ENCODE results near the gene TRIM37.

TRIM37 gene

GRCh38 chr17:59046192-59046591, 60.5 kb downstream of the TRIM37 start:
- DNase-seq (ENCODE audit: low read depth in 2 of 2, low spot score in 1 of 2) = no peak

GRCh38 chr17:59038734-59039133, 67.9 kb downstream of the TRIM37 start:
- no peak for DNase-seq (ENCODE audit: low read depth in 2 of 2, low spot score in 1 of 2)

GRCh38 chr17:59037960-59038359, 68.7 kb downstream of the TRIM37 start:
- no peak for DNase-seq (ENCODE audit: low read depth in 2 of 2, low spot score in 1 of 2)

- no peak for DNase-seq (ENCODE audit: low read depth in 2 of 2, low spot score in 1 of 2)
These were observed 75.9 kb downstream of the TRIM37 start for GRCh38 chr17:59030811-59031210.

GRCh38 chr17:59028328-59028727, 78.4 kb downstream of the TRIM37 start:
- DNase-seq (ENCODE audit: low read depth in 2 of 2, low spot score in 1 of 2) = no peak

GRCh38 chr17:59027750-59028149, 78.9 kb downstream of the TRIM37 start:
- DNase-seq (ENCODE audit: low read depth in 2 of 2, low spot score in 1 of 2) = no peak

GRCh38 chr17:59026176-59026939, 80.3 kb downstream of the TRIM37 start:
- DNase-seq (ENCODE audit: low read depth in 2 of 2, low spot score in 1 of 2) = no peak

GRCh38 chr17:59024916-59025315, 81.8 kb downstream of the TRIM37 start:
- no peak for DNase-seq (ENCODE audit: low read depth in 2 of 2, low spot score in 1 of 2)

GRCh38 chr17:59018019-59018418, 88.7 kb downstream of the TRIM37 start:
- no peak for DNase-seq (ENCODE audit: low read depth in 2 of 2, low spot score in 1 of 2)

- DNase-seq (ENCODE audit: low read depth in 2 of 2, low spot score in 1 of 2) = no peak
These were observed 94.7 kb downstream of the TRIM37 start for GRCh38 chr17:59011975-59012374.

- no peak for DNase-seq (ENCODE audit: low read depth in 2 of 2, low spot score in 1 of 2)
These were observed 96.7 kb downstream of the TRIM37 start for GRCh38 chr17:59010026-59010425.

- DNase-seq (ENCODE audit: low read depth in 2 of 2, low spot score in 1 of 2) = no peak
These were observed 97.9 kb downstream of the TRIM37 start for GRCh38 chr17:59008737-59009136.

- no peak for DNase-seq (ENCODE audit: low read depth in 2 of 2, low spot score in 1 of 2)
These were observed 98.7 kb downstream of the TRIM37 start for GRCh38 chr17:59007995-59008394.

GRCh38 chr17:59004338-59005111, 102.2 kb downstream of the TRIM37 start:
- peak; percentile 26 to 45 for DNase-seq (ENCODE audit: low read depth in 2 of 2, low spot score in 1 of 2)

- DNase-seq (ENCODE audit: low read depth in 2 of 2, low spot score in 1 of 2) = no peak
These were observed 102.8 kb downstream of the TRIM37 start for GRCh38 chr17:59003860-59004259.

- no peak for DNase-seq (ENCODE audit: low read depth in 2 of 2, low spot score in 1 of 2)
These were observed 103.8 kb downstream of the TRIM37 start for GRCh38 chr17:59002848-59003247.

- DNase-seq (ENCODE audit: low read depth in 2 of 2, low spot score in 1 of 2) = no peak
These were observed 104.6 kb downstream of the TRIM37 start for GRCh38 chr17:59002126-59002525.

- DNase-seq (ENCODE audit: low read depth in 2 of 2, low spot score in 1 of 2) = peak; percentile 37 to 57
These were observed 105.4 kb downstream of the TRIM37 start for GRCh38 chr17:59001158-59001814.

GRCh38 chr17:59000022-59000421, 106.7 kb downstream of the TRIM37 start:
- DNase-seq (ENCODE audit: low read depth in 2 of 2, low spot score in 1 of 2) = no peak

GRCh38 chr17:58999500-58999899, 107.2 kb downstream of the TRIM37 start:
- DNase-seq (ENCODE audit: low read depth in 2 of 2, low spot score in 1 of 2) = no peak

GRCh38 chr17:58998871-58999270, 107.8 kb downstream of the TRIM37 start:
- no peak for DNase-seq (ENCODE audit: low read depth in 2 of 2, low spot score in 1 of 2)
